GM18951 (cell line): Measurements from ENCODE around the gene TMEFF2.
"Not testable (repeated sequence)": the region's sequence is repeated elsewhere in the genome, so short reads cannot be mapped to it uniquely, and the experiment has no call there.

Experiments
- POLR2A ChIP-seq: IDR thresholded peaks from 4 replicates; pipeline ENCODE4 v1.6.1; 2011; ENCODE audit warnings: mild to moderate bottlenecking; ENCODE audit not compliant: insufficient read length, insufficient read depth; ENCODE audit errors: extremely low read depth
- in situ Hi-C: fragments of 300-500 bp; cut with MboI; formaldehyde crosslinking; loops from one replicate; pipeline ENCODE4 v1.12.0; 2022; ENCODE audit warnings: low sequenced_read_pairs, mixed read lengths, inconsistent platforms; ENCODE audit not compliant: unreplicated experiment

TMEFF2 gene

GRCh38 chr2:192127434-192127833 is 67.3 kb downstream of the TMEFF2 start:
- in situ Hi-C loops = no loop called here
- TF ChIP-seq POLR2A = no peak

- in situ Hi-C loops = no loop called here
- TF ChIP-seq POLR2A = no peak
Measured at GRCh38 chr2:192126912-192127311, 67.8 kb downstream of the TMEFF2 start.

- TF ChIP-seq POLR2A = no peak
- in situ Hi-C loops = no loop called here
Measured at GRCh38 chr2:192126426-192126825, 68.3 kb downstream of the TMEFF2 start.

GRCh38 chr2:192124571-192124970 is 70.2 kb downstream of the TMEFF2 start:
- in situ Hi-C loops = no loop called here
- TF ChIP-seq POLR2A = no peak

- no peak for TF ChIP-seq POLR2A
- in situ Hi-C loops = no loop called here
Measured at GRCh38 chr2:192123847-192124246, 70.9 kb downstream of the TMEFF2 start.

GRCh38 chr2:192122946-192123345 is 71.8 kb downstream of the TMEFF2 start:
- in situ Hi-C loops = no loop called here
- TF ChIP-seq POLR2A = no peak

GRCh38 chr2:192122141-192122540 is 72.6 kb downstream of the TMEFF2 start:
- TF ChIP-seq POLR2A = no peak
- in situ Hi-C loops = no loop called here

- in situ Hi-C loops = no loop called here
- TF ChIP-seq POLR2A = no peak
Measured at GRCh38 chr2:192119536-192119935, 75.2 kb downstream of the TMEFF2 start.

GRCh38 chr2:192117705-192118104 is 77.0 kb downstream of the TMEFF2 start:
- in situ Hi-C loops = no loop called here
- TF ChIP-seq POLR2A = no peak

GRCh38 chr2:192111536-192111935 is 83.2 kb downstream of the TMEFF2 start:
- in situ Hi-C loops = not testable (repeated sequence)

- TF ChIP-seq POLR2A = no peak
- in situ Hi-C loops = no loop called here
Measured at GRCh38 chr2:192099742-192100141, 95.0 kb downstream of the TMEFF2 start.

GRCh38 chr2:192098814-192099491 is 95.8 kb downstream of the TMEFF2 start:
- in situ Hi-C loops = no loop called here
- TF ChIP-seq POLR2A = no peak

GRCh38 chr2:192091476-192091875 is 103.3 kb downstream of the TMEFF2 start:
- in situ Hi-C loops = no loop called here
- TF ChIP-seq POLR2A = no peak

GRCh38 chr2:192090911-192091310 is 103.8 kb downstream of the TMEFF2 start:
- TF ChIP-seq POLR2A = no peak

More at GRCh38 chr2:192090911-192091310, 103.8 kb downstream of the TMEFF2 start:
- in situ Hi-C loops = no loop called here
